Measurements from ENCODE around the gene OBSCN.
"Not testable (repeated sequence)": the region's sequence is repeated elsewhere in the genome, so short reads cannot be mapped to it uniquely, and the experiment has no call there.

Gene OBSCN

GRCh38 chr1:228212415-228212965 lies 4.6 kb downstream of the OBSCN start:
- DNase-seq (ENCODE audit: low read depth in 3 of 3): no peak

GRCh38 chr1:228212966-228213844 lies 5.4 kb downstream of the OBSCN start:
- peak; percentile 80 to 93 (median 86) for DNase-seq (ENCODE audit: low read depth in 3 of 3)

- DNase-seq (ENCODE audit: low read depth in 3 of 3): no peak
Observed at GRCh38 chr1:228213917-228214808, 6.3 kb downstream of the OBSCN start.

DNA sequence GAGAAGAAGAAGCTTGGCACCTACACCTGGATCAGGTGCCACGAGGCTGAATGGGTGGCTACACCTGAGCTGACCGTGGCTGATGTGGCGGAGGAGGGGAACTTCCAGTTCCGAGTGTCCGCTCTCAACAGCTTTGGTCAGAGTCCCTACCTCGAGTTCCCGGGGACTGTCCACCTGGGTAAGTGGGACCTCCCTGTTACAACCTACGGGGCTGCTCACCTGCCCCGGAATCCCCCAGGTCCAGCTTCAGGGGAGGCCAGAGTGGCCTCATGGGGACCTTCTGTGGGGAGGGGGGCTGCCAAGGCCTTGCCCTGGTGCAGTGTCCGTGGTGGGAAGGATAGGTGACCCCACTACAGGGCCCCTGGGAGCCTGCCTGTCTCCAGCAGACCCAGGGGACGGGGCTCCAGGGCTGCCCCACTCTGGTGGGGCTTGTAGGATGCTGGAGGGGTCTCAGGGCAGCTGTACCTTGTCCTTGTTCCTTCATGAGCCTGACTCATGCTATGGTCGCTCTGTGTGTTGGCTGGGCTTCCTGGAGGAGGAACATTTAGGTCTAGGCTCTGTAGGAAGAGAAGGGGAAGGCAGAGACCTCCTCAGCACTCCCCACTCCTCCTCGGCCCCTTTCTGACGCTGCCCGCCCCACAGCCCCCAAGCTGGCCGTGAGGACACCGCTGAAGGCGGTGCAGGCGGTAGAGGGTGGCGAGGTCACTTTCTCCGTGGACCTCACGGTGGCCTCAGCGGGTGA lies 7.2 kb downstream of the OBSCN start:
- DNase-seq (ENCODE audit: low read depth in 3 of 3): no peak

GRCh38 chr1:228215663-228216116 lies 7.8 kb downstream of the OBSCN start:
- DNase-seq (ENCODE audit: low read depth in 3 of 3): no peak

GRCh38 chr1:228216371-228217320 lies 8.8 kb downstream of the OBSCN start:
- no peak for DNase-seq (ENCODE audit: low read depth in 3 of 3)

- no peak for DNase-seq (ENCODE audit: low read depth in 3 of 3)
Observed at GRCh38 chr1:228217551-228218344, 9.9 kb downstream of the OBSCN start.

DNA sequence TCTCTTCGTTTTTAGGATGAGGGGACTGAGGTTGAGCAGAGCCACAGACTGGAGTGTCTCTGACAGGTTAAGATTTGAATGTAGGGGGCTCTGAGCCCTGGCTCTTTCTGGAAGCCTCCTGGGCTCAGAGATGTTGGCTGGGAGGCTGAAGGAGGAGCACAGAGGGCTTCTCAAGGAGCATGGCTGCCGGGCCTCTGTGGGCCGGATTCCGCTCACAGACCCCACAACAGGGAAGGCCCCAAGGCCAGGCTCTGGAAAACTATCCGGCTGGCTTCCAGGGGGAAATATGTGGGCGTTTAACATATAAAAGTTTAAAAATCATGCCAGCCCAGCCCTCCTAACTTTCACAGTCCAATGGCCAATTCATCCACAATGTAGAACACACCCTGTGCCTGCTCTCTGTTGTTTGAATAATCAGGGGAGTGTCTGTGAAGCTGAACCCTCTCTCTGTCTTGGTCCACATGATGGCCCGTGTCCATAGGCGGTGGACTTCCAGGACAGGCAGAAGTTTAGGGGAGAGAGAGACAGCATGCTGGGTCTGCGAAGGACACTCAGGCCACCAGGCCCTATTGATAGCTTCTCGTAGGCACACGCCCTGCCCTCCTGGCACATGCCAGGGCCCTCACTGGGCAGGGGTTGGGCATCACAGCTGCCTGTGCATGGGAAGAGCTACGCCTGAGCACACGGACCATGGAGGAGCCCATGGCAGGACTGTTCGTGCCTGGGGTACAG lies 10.8 kb downstream of the OBSCN start:
- DNase-seq (ENCODE audit: low read depth in 3 of 3): no peak

DNA sequence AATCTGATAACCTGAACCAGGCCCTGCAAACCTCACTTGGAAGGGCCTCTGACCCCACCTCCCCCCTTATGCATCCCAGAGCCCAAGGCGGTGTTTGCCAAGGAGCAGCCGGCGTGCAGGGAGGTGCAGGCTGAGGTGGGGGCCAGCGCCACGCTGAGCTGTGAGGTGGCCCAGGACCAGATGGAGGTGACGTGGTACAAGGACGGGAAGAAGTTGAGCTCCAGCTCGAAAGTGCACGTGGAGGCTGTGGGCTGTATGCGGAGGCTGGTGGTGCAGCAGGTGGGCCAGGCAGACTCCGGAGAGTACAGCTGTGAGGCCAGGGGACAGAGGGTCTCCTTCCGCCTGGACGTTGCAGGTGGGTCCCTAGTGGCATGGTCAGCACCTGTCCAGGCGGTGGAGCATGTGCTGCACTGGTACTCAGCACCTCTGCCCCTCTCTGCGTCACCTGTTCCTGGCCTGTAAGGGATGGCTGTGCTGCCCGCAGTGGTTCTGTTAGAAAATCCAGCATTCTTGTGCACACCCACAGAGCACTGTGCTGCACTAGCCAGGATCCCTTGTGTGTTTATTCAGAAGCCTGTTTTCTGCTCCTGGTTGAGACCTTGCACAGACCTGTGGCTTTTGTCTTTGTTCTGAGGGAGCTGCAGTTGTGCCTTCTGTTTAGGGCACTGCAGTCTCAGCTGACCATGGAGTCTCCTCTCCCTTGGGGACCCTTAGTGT lies 11.6 kb downstream of the OBSCN start:
- DNase-seq (ENCODE audit: low read depth in 3 of 3): no peak

GRCh38 chr1:228219962-228220780 lies 12.3 kb downstream of the OBSCN start:
- DNase-seq (ENCODE audit: low read depth in 3 of 3): no peak

GRCh38 chr1:228221097-228221496 lies 13.3 kb downstream of the OBSCN start:
- not testable (repeated sequence) for DNase-seq (ENCODE audit: low read depth in 3 of 3)

DNA sequence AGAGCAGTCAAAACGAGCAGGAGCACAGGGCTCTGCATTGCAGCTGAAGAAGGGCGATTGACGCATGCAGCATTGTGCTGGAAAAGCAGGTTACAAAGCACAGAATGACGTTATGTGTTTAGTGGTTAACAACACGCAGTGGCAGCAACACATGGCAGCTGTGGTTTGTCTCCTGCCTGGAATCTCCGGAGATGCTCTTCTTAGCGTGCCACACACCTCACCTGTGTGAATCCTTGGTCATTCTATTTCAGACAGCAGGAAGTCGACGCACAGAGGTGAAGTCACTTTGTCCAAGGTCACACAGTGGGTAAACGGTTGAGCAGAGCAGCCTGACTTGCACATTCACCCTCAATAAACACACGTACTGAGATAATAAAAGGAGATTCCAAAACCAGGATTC lies 14.7 kb downstream of the OBSCN start:
- DNase-seq (ENCODE audit: low read depth in 3 of 3): no peak

DNA sequence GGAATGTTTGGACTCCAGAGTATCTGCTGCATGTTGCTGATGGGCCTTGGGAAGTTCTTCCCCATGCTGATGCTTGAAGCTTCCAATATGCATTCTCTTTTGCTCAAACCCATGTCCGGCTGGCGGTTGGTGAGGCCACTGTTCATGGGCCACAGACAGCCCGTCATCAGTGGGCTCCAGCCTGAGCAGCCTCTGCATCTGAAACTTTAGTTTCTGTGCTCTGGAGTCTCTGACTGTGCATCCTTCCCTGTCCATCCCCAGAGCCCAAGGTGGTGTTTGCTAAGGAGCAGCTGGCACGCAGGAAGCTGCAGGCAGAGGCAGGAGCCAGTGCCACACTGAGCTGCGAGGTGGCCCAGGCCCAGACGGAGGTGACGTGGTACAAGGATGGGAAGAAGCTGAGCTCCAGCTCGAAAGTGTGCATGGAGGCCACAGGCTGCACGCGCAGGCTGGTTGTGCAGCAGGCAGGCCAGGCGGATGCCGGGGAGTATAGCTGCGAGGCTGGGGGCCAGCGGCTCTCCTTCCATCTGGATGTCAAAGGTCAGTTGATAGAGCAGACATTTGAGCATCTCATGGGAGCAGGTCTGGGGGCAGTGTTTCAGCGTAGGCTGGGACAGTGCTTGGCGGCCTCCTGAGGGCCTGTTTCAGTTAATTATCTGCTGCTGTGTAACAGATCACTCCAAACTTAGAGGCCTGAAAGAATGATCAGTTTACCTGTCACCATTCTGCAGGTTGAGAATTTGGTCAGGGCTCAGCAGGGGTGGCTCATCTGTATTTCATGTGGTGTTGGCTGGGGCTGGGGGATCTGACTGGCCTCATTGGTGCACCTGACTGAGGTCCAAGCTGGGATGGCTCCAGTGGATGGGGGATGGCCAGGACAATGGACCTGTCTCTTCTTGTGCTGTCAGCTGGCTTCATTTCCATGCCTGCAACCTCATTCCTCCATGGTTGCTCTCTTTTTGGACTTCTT lies 16.6 kb downstream of the OBSCN start:
- DNase-seq (ENCODE audit: low read depth in 3 of 3): no peak

- DNase-seq (ENCODE audit: low read depth in 3 of 3): no peak
Observed at GRCh38 chr1:228225165-228225710, 17.4 kb downstream of the OBSCN start.

- no peak for DNase-seq (ENCODE audit: low read depth in 3 of 3)
Observed at GRCh38 chr1:228225740-228226139, 17.9 kb downstream of the OBSCN start.

Measured in stimulated activated CD4-positive, alpha-beta T cell treated with anti-CD3 and anti-CD28 coated beads, TNF-alpha, amount 100 ng/mL, for 24 hours (primary cell).